ENCODE results near the gene EYS. TPM values are rescaled to one million over a fixed set of nuclear protein-coding genes. Genes with fewer than 3 reads are reported as not detected.

Gene EYS
- total RNA-seq, 1 donor from 2014 or later = not detected

- intact Hi-C loops (cut with micrococcal nuclease) = no loop called here
Observed at GRCh38 chr6:64732888-64733287, 974.1 kb downstream of the EYS start.

GRCh38 chr6:64729522-64729921 lies 977.5 kb downstream of the EYS start:
- intact Hi-C loops (cut with micrococcal nuclease) = no loop called here

GRCh38 chr6:64727075-64727474 lies 980.0 kb downstream of the EYS start:
- intact Hi-C loops (cut with micrococcal nuclease) = no loop called here

GRCh38 chr6:64724091-64724490 lies 982.9 kb downstream of the EYS start:
- intact Hi-C loops (cut with micrococcal nuclease) = no loop called here

GRCh38 chr6:64723327-64724058 lies 983.5 kb downstream of the EYS start:
- intact Hi-C loops (cut with micrococcal nuclease) = no loop called here

GRCh38 chr6:64721865-64722264 lies 985.2 kb downstream of the EYS start:
- intact Hi-C loops (cut with micrococcal nuclease) = no loop called here

DNA sequence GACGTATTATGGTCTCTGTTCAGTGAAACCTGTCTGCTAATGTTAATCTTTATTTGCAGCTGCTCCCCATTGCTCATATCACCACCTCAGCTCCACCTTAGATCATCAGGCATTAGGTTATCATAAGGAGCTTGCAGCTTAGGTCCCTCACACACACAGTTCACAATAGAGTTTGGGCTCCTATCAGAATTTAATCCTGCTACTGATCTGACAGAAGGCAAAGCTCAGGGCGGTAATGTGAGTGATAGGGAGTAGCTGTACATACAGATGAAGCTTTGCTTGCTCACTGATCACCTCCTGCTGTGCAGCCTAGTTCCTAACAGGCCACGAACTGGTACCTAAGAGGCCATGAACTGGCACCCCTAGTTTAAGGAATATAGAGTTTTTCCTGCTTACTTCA lies 989.7 kb downstream of the EYS start:
- intact Hi-C loops (cut with micrococcal nuclease) = no loop called here

- intact Hi-C loops (cut with micrococcal nuclease) = no loop called here
Observed at GRCh38 chr6:64715624-64716023, 991.4 kb downstream of the EYS start.

GRCh38 chr6:64714073-64714472 lies 993.0 kb downstream of the EYS start:
- intact Hi-C loops (cut with micrococcal nuclease) = no loop called here

GRCh38 chr6:64713175-64713574 lies 993.9 kb downstream of the EYS start:
- intact Hi-C loops (cut with micrococcal nuclease) = no loop called here

DNA sequence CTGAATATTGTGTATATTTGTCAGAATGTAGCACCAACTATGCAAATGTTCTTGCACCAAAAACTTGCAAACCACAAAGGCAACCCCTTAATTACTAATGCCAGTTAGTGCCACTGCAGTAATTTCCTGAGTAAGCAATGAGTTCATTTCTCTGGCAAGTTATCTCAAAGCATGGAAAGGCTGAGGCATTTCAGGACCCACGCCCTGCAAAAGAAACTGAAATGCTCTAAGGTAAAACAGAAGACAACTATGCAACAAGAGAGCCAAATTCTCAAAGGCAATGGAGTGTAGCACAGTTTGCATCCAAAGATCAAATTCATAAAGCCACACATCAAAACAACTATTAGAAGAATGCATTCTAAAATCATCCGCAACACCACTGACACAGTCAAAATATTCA lies 994.4 kb downstream of the EYS start:
- intact Hi-C loops (cut with micrococcal nuclease) = no loop called here

GRCh38 chr6:64703922-64704321 lies 1003.1 kb downstream of the EYS start:
- intact Hi-C loops (cut with micrococcal nuclease) = no loop called here

GRCh38 chr6:64696053-64696452 lies 1011.0 kb downstream of the EYS start:
- intact Hi-C loops (cut with micrococcal nuclease) = no loop called here

DNA sequence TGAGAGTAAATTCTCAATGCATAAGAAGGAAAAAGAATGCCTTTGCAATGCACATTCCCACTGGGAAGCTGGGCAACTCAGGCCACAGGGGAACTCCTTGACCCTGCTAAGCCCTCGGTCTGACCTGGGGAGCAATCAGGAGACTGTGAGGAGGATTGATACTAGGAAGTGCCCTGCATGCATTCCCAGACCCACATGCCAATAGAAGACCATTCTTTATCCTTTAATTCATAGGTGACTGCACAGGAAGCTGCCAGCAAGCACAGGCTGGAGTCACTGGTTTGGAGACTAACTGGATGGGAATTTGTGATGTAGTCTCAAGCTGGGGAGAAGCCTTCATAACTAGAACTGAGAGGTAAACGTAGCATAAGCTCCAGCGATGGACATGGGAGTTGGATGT lies 1012.7 kb downstream of the EYS start:
- intact Hi-C loops (cut with micrococcal nuclease) = no loop called here

DNA sequence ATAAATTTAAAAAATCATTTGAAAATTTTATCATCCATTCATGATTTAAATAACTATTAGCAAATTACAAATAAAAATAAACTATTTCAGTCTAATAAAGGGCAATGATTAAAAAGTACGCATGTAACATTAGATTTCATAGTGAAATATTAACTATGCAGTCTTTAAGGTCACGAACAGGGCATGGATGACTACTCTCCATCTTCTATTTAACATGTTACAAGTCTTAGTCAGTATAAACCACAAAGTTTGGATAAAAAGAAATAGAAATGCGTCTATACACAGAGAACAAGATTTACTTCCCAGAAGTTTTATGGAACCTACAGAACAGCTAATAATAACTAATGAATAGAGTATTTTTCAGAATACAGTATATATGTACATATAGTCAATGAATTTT lies 1016.0 kb downstream of the EYS start:
- intact Hi-C loops (cut with micrococcal nuclease) = no loop called here

DNA sequence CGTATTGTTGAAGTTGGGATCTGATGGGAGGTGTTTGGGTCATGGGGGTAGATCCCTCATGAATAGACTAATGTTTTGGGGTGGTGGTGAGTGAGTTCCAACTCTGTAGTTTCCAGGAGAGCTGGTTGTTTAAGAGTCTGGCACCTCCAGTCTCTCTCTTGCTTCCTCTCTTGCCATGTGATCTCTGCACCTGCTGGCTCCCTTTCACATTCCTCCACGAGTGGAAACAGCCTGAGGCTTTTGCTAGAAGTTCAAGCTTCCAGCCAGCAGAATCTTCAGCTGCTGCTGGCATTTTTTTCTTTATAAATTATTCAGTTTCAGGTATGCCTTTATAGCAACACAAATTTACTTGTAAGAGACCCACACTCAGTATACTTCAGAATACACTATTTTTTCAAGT lies 1021.6 kb downstream of the EYS start:
- intact Hi-C loops (cut with micrococcal nuclease) = no loop called here

DNA sequence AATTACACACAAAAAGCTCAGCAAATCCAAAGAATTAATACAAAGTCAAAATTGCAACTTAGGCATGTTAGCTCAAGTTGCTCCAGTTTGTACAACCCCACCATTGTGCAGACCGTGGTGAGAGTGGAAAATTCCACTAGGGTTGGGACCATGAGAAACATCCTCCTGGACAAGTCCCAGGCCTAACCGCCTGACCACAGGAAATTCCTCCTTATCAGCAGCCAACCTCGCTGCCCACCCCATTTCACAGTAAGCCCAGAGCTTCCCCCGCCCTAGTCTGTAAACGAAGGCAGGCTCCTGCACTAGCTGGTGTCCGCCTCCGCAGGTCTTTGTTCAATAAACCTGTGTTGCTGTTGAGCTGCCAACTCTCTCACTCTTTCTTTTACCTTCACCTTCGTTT lies 1023.3 kb downstream of the EYS start:
- intact Hi-C loops (cut with micrococcal nuclease) = no loop called here

GRCh38 chr6:64681416-64682160 lies 1025.4 kb downstream of the EYS start:
- intact Hi-C loops (cut with micrococcal nuclease) = no loop called here

GRCh38 chr6:64680446-64680845 lies 1026.6 kb downstream of the EYS start:
- intact Hi-C loops (cut with micrococcal nuclease) = no loop called here

DNA sequence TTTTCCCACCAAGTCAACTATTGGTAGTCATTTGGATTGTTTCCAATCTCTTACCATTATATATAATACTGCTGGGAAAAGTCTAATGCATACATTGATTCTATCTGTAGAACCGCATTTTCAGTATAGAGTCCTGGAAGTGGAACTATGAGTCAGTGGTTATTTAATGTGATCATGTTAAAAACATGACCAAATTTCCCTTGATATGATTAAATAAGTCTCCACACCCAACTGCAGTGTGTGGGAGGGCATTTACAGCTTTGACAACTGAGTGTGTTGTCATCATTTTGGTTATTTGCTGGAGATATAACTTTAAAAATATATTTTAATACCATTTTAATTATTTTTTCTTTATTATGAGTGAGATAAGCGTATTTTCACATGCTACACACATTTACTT lies 1027.6 kb downstream of the EYS start:
- intact Hi-C loops (cut with micrococcal nuclease) = no loop called here

- intact Hi-C loops (cut with micrococcal nuclease) = no loop called here
Observed at GRCh38 chr6:64672651-64673050, 1034.4 kb downstream of the EYS start.

GRCh38 chr6:64672131-64672530 lies 1034.9 kb downstream of the EYS start:
- intact Hi-C loops (cut with micrococcal nuclease) = no loop called here

DNA sequence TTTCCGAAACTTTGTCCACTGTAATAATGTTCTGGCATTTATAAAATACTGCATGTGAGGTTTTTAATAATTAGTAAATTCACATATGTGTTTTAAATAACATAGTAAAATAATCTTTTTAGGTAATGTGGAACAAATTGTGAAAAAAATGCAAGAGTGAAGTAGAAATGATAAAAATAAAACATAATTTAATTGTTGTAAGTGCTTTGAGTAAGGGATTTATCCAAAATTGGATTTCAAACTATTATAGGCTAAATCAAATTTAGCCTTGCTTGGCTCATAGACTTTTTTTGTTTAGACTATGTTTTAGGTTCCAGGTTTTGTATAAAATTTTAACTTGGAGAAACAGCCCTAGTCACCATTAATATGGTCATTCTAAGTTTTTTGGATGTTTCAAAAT lies 1041.9 kb downstream of the EYS start:
- intact Hi-C loops (cut with micrococcal nuclease) = no loop called here
